Measurements from ENCODE around the gene HILPDA.
A peak's percentile ranks its signal among the peaks of the same experiment; 100 is the strongest.

HILPDA gene

DNA sequence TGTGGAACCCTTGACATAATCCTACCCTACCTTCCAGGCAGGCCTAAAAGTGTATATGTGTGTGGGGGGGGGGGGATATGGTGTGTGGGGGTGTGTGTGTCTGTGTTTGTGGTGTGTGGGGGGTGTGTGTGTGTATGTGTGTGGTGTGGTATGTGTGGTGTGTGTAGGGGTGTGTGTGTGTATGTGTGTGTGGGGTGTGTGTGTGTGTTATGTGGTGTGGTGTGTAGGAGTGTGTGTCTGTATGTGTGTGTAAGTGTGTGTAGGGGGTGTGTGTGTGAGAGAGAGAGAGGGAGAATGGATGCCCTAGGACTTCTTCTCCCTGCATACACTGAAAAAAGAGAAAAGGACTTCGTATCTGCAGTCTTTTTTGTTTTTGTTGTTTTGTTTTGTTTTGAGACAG, 33.6 kb upstream of the HILPDA start:
- H3K4me1 Mint-ChIP-seq = peaks cover 0 to 2% of the 10 kb centered on the region in 2 donors
- no peaks in the 10 kb centered on the region for H3K9me3 Mint-ChIP-seq
- H3K4me3 Mint-ChIP-seq = no peak overlapping the region
- no peaks in the 10 kb centered on the region for H3K36me3 Mint-ChIP-seq
- ATAC-seq (replicated peaks) (no peak), DNase-seq (no peak)
- H3K27ac Mint-ChIP-seq = no peak overlapping the region
- H3K27me3 Mint-ChIP-seq = peaks cover 0 to 6% of the 10 kb centered on the region in 2 donors

DNA sequence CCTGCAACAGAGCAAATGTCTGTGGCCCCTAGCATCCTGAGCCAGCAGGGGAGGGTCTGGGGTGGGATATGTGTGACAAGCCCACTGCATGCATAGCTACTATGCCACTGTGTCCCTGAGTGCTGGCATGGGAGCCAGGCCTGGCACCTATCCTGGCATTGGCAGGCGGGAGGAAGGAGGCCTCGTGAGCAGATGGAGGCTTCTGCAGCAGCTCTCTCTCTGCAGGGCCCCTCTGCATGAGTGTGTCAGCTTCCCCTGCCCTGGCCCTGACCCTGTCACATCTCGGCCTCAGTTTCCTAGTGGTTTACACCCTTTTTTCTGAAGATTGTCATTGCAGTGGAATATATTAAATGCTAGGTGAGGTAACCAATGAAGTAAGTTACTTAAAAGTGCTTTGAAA, 32.8 kb upstream of the HILPDA start:
- H3K9me3 Mint-ChIP-seq = no peaks in the 10 kb centered on the region
- peaks cover 0 to 2% of the 10 kb centered on the region in 2 donors for H3K27me3 Mint-ChIP-seq
- H3K4me3 Mint-ChIP-seq = no peak overlapping the region
- H3K4me1 Mint-ChIP-seq = peaks cover 0 to 3% of the 10 kb centered on the region in 2 donors
- no peaks in the 10 kb centered on the region for H3K36me3 Mint-ChIP-seq
- no peak for DNase-seq
- H3K27ac Mint-ChIP-seq = no peak overlapping the region
- no peak for ATAC-seq (replicated peaks)

DNA sequence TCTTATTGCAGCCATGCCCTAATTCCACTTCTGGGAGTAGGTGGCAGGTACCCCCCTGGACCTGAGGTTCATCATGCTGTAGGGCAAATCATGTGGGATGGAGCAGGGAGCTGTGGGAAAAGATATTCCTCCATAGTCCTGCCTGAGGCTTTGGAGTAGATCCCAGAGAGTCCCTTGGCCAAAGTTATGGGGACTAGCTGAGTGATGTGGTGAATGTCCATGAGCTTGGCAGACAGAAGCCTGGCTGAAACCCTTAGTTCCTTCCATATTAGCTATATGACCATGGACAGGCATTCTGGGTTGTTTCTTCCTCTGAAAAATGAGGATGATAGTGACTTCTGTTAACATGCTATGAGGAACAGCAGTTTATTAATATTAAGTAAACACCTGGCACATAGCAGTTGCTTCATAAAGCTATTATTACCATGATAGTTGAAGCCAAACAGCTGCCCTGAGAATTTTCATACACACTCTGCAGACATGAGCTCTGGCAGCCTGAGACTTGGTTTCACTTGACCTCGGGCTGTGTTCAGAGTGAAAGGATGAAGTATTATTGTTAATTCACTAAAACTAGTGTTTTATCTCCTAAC, 30.9 kb upstream of the HILPDA start:
- H3K27me3 Mint-ChIP-seq = peaks cover 4 to 5% of the 10 kb centered on the region in 2 donors
- no peak overlapping the region for H3K27ac Mint-ChIP-seq
- H3K4me1 Mint-ChIP-seq = peaks cover 0 to 3% of the 10 kb centered on the region in 2 donors
- DNase-seq (no peak), ATAC-seq (replicated peaks) (no peak)
- no peaks in the 10 kb centered on the region for H3K36me3 Mint-ChIP-seq
- no peak overlapping the region for H3K4me3 Mint-ChIP-seq
- H3K9me3 Mint-ChIP-seq = no peaks in the 10 kb centered on the region

DNA sequence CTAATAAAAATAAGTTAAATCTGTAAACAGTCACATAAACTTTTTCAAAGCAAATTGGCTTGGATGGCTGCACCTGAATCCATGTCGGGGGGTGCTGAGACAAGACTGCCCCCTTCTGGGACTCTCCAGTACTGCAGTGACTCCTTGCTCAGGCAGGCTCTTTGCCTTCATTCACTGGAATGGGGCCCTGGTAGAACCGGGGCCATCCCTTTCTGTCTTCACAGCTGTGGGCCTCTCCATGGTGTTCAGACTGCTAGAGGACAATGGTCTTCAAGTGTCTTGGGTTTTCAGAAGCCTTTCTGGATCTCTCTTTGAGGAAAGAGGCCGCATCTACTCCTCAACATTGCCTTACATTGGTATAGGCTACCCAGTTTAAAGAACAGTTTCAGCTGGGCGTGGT, 29.8 kb upstream of the HILPDA start:
- peak; percentile 61 to 78 for ATAC-seq (replicated peaks)
- H3K9me3 Mint-ChIP-seq = no peaks in the 10 kb centered on the region
- H3K27me3 Mint-ChIP-seq = peaks cover 4 to 6% of the 10 kb centered on the region in 2 donors
- peaks cover 0 to 3% of the 10 kb centered on the region in 2 donors for H3K4me1 Mint-ChIP-seq
- H3K27ac Mint-ChIP-seq = no peak overlapping the region
- peak; percentile 33 for DNase-seq
- H3K4me3 Mint-ChIP-seq = no peak overlapping the region
- H3K36me3 Mint-ChIP-seq = no peaks in the 10 kb centered on the region

DNA sequence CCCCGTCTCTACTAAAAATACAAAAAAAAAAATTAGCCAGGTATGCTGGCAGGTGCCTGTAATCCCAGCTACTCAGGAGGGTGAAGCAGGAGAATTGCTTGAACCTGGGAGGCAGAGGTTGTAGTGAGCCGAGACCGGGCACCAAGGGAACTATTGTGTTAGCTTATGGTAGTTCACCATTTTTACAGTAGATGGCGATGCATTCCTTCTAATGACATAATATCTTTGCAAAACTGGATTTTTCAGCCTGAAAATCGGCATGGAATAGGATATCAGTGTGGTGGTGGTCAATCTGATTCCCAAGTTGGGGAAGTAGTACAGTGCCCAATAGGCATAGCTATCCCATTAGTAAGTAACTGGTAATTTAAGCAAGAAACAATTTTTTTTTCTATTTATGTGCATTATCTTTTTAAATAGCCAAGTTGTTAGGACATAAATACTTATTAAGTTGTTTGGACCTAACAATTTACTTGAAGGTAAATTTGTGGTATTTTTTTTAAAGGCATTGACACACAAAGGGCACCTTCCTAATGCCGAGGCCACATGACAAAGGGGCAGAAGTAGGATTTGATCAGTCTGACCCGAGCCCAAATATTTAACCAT, 28.3 kb upstream of the HILPDA start:
- H3K36me3 Mint-ChIP-seq = no peaks in the 10 kb centered on the region
- no peak overlapping the region for H3K4me3 Mint-ChIP-seq
- H3K4me1 Mint-ChIP-seq = peaks cover 0 to 1% of the 10 kb centered on the region in 2 donors
- H3K27ac Mint-ChIP-seq = no peak overlapping the region
- DNase-seq (no peak), ATAC-seq (replicated peaks) (peak; percentile 72)
- H3K27me3 Mint-ChIP-seq = peaks cover 4 to 6% of the 10 kb centered on the region in 2 donors
- H3K9me3 Mint-ChIP-seq = no peaks in the 10 kb centered on the region

DNA sequence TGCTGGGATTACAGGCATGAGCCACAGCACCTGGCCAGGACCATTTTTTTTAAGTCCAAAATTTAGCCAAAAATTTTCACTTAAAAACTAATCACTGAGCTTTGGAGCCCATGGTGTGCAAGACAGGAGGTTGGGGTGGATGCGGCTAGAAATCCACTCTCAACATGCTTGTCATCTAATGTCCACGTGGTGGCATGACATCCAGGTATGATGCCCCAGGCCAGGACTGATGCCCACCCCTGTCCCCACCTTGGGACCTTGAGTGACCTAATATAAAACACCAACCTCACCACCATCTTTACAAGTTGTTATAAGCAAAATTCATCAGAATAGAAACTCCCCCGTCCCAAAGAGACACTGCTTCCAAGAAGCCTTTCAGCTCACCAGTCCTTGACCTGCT, 25.5 kb upstream of the HILPDA start:
- Mint-ChIP-seq H3K4me1 (peaks cover 0 to 1% of the 10 kb centered on the region in 2 donors), H3K4me3 (no peak overlapping the region), H3K36me3 (no peaks in the 10 kb centered on the region), H3K27me3 (peaks cover 4 to 6% of the 10 kb centered on the region in 2 donors), H3K9me3 (no peaks in the 10 kb centered on the region), H3K27ac (no peak overlapping the region)
- DNase-seq (no peak), ATAC-seq (replicated peaks) (no peak)

DNA sequence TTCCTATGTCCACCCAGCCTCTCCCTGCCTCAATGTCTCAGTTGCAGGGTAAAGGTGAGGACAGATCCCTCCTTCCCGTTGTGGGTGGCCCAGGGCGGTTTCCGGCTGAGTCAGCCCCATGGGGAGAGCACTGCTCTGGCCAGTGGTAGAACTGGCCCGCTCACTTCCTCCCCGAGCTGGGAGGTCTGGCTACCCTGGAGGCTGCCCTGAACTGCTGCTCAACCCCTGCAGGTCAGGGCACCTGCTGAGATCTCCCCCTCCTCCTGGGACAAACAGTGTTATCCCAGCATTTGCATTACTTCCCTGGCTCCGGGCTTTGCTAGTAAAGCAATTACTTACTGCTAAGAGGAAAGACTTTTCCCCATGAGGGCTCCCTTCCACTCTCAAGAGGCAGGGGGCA, 24.5 kb upstream of the HILPDA start:
- DNase-seq (no peak), ATAC-seq (replicated peaks) (no peak)
- Mint-ChIP-seq H3K27ac (peak overlapping the region; percentile 34), H3K4me3 (no peak overlapping the region), H3K36me3 (no peaks in the 10 kb centered on the region), H3K27me3 (peaks cover 4 to 6% of the 10 kb centered on the region in 2 donors), H3K4me1 (peaks cover 1 to 6% of the 10 kb centered on the region in 2 donors), H3K9me3 (no peaks in the 10 kb centered on the region)

DNA sequence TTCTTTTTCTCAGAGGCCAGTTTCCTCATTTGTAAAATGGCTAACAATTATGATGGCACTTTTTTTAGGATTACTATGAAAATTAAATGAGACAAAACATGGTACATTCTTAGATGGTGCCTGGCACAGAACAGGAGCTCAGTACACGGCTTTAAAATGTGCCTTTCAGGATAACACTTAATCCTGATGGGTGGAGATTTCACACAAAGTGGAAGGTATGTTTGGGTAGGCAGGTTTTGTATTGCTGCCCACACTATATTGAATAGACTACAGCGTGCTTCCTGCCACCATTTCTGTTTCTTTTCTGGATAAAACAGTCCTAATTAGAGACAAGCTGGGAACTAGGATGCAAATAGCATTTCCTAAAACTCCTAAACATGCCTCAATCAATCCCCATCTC, 23.9 kb upstream of the HILPDA start:
- Mint-ChIP-seq H3K9me3 (no peaks in the 10 kb centered on the region), H3K27me3 (peaks cover 4 to 6% of the 10 kb centered on the region in 2 donors), H3K36me3 (no peaks in the 10 kb centered on the region), H3K4me1 (peaks cover 1 to 9% of the 10 kb centered on the region in 2 donors), H3K27ac (no peak overlapping the region), H3K4me3 (no peak overlapping the region)
- ATAC-seq (replicated peaks) (no peak), DNase-seq (no peak)

DNA sequence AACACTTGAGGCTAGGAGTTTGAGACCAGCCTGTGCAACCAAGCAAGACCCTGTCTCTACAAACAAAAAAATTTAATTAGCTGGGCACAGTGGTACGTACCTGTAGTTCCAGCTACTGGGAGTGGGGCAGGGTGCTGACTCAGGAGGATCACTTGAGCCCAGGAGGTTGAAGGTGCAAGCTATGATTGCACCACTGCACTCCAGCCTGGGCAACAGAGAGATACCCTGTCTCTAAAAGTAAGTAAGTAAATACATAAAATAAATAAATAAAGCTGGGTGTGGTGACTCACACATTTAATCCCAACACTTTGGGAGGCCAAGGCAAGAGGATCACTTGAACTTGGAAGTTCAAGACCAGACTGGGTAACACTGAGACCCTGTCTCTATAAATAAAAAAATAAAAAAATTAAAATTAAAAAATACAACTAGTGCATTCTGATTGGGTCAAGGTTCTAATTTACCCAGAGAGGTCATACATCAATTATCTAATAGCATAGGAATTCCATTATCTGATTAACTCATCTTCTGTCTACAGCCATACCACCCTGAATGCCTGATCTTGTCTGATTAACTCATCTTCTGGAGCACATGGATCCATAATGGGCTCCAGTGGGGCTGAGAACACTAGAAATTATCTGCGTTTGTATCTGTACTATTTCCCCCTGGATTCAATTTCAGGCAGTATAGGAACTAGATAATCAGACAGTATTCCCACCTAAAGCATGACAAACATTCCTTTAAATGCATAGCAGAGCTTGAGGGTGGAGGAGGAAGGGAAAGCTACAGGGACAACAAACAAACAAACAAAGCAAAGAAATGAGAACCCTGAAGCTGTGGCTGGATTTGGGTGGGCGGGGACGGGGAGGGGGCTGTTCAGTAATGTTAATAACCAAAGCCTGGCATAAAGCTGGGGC, 21.0 kb upstream of the HILPDA start:
- H3K36me3 Mint-ChIP-seq = no peaks in the 10 kb centered on the region
- H3K27me3 Mint-ChIP-seq = peaks cover 1 to 2% of the 10 kb centered on the region in 2 donors
- no peak overlapping the region for H3K27ac Mint-ChIP-seq
- DNase-seq (no peak), ATAC-seq (replicated peaks) (no peak)
- no peak overlapping the region for H3K4me3 Mint-ChIP-seq
- no peaks in the 10 kb centered on the region for H3K9me3 Mint-ChIP-seq
- H3K4me1 Mint-ChIP-seq = peaks cover 13 to 37% of the 10 kb centered on the region in 2 donors

DNA sequence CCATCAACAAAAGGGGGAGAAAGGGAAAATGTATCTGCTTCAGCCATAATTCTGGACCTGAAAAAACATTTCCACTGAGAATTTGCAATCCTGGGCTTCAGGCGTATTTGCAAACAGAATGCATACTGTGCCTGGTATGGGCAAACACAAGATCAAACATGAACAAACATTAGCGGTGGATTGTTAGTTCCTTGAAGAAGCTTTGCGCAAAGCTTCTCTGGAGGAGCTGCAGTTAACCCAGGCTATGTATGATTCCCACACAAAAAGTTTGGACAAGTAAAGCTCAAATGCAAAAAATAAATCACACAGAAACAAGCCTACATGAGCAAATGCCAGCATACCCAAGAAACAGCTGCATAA, 20.4 kb upstream of the HILPDA start:
- Mint-ChIP-seq H3K36me3 (no peaks in the 10 kb centered on the region), H3K27ac (no peak overlapping the region), H3K4me1 (peaks cover 13 to 37% of the 10 kb centered on the region in 2 donors), H3K4me3 (no peak overlapping the region), H3K27me3 (no peaks in the 10 kb centered on the region), H3K9me3 (no peaks in the 10 kb centered on the region)
- ATAC-seq (replicated peaks) (no peak), DNase-seq (no peak)

DNA sequence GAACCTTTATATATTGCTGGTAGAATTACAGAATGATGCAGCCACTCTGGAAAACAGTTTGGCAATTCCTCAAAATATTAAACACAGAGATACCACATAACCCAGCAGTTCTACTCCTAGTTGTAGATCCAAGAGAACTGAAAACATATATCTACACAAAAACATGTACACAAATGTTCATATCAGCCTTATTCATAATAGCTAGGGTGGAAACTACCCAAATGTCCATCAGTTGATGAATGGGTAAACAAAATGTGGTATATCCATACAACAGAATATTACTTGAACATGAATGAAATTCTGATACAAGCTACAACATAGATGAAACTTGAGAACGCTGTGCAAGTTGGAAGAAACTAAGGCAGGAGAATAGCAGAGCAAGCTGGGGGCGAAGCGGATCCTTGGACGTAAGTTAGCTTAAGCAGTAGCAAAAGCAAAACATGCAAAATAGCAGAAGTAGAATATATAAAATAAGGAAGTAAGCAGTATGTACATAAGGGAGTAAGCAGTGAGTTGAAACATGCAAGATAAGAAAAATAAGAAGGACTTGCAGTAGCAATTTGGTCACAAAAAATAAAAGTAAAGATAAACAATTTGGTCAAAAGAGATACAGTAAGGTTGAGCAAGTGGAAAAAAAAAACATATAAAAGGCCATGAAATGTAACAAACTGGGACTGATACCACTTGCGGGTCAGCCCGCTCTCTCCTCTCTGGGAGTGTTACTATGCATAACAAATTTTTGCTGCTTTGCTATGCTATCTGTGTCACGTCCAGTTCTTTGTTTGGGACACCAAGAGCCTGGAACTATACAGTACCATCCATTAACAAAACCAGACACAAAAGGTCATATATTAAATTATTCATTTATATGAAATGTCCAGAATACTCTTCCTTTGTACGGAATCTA, 18.0 kb upstream of the HILPDA start:
- DNase-seq (peak; percentile 15), ATAC-seq (replicated peaks) (peak; percentile 95 to 97)
- H3K9me3 Mint-ChIP-seq = no peaks in the 10 kb centered on the region
- H3K27ac Mint-ChIP-seq = peak overlapping the region; percentile 94
- peak overlapping the region; percentile 52 to 66 for H3K4me3 Mint-ChIP-seq
- no peaks in the 10 kb centered on the region for H3K27me3 Mint-ChIP-seq
- peaks cover 13 to 37% of the 10 kb centered on the region in 2 donors for H3K4me1 Mint-ChIP-seq
- no peaks in the 10 kb centered on the region for H3K36me3 Mint-ChIP-seq

DNA sequence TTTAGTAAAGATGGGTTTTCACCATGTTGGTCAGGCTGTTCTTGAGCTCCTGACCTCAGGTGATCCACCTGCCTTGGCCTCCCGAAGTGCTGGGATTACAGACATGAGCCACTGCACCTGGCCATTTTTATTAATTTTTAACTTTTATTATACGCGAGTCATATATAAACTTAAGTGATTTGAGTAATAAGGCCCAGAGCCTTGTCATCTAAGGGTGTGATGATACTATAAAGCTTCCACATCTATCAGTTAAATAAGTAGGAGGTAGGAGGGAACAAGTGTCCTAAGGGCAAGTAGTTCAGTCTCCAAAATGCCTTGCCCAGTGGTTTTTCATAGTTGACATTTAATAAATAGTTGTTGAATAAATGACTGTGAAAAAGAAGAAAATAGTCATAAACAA, 13.3 kb upstream of the HILPDA start:
- Mint-ChIP-seq H3K4me3 (no peak overlapping the region), H3K27me3 (no peaks in the 10 kb centered on the region), H3K27ac (no peak overlapping the region), H3K4me1 (peaks cover 27 to 42% of the 10 kb centered on the region in 2 donors), H3K36me3 (no peaks in the 10 kb centered on the region), H3K9me3 (no peaks in the 10 kb centered on the region)
- ATAC-seq (replicated peaks) (no peak), DNase-seq (no peak)

DNA sequence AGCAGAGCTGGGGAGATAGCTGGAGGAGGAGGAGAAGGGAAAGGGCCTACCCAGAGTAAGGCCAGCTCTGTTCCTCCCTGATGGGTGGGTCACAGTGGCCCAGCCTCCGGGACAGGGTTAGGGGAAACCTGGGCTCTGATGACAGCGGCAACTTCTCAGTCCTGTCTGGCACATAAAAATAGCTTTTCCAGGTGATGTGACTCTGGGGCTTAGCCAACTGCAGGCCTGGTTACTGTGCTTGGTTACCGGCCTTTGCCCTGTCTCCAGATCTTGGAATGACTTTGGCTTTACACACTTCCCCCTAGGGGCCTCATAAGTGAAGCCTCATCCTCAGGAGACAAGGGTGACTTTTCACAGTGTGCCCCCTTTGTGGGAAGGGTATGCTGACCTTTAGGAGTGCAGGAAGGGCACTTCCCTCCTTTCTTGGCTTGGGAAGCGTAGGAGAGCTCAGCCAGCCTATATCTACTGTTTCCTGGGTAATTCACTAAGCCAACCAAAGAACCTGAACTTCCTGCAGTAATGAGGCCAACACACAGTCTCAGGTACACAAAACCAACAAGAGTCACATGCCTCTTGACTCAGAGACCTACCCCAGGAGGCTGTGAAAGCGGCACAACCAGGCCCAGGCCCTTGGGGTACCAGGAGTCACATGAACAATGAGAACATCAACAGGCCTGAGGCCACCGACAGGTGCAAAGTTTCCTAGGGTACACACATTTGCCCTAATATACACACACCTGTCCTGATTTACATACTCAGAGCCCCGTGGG, 11.7 kb upstream of the HILPDA start:
- no peaks in the 10 kb centered on the region for H3K36me3 Mint-ChIP-seq
- no peak overlapping the region for H3K27ac Mint-ChIP-seq
- DNase-seq (no peak), ATAC-seq (replicated peaks) (peak; percentile 25 to 60)
- H3K4me1 Mint-ChIP-seq = peaks cover 21 to 32% of the 10 kb centered on the region in 2 donors
- H3K4me3 Mint-ChIP-seq = no peak overlapping the region
- no peaks in the 10 kb centered on the region for H3K9me3 Mint-ChIP-seq
- H3K27me3 Mint-ChIP-seq = no peaks in the 10 kb centered on the region
